ENCODE data around the gene SSBP3.

SSBP3 gene

DNA sequence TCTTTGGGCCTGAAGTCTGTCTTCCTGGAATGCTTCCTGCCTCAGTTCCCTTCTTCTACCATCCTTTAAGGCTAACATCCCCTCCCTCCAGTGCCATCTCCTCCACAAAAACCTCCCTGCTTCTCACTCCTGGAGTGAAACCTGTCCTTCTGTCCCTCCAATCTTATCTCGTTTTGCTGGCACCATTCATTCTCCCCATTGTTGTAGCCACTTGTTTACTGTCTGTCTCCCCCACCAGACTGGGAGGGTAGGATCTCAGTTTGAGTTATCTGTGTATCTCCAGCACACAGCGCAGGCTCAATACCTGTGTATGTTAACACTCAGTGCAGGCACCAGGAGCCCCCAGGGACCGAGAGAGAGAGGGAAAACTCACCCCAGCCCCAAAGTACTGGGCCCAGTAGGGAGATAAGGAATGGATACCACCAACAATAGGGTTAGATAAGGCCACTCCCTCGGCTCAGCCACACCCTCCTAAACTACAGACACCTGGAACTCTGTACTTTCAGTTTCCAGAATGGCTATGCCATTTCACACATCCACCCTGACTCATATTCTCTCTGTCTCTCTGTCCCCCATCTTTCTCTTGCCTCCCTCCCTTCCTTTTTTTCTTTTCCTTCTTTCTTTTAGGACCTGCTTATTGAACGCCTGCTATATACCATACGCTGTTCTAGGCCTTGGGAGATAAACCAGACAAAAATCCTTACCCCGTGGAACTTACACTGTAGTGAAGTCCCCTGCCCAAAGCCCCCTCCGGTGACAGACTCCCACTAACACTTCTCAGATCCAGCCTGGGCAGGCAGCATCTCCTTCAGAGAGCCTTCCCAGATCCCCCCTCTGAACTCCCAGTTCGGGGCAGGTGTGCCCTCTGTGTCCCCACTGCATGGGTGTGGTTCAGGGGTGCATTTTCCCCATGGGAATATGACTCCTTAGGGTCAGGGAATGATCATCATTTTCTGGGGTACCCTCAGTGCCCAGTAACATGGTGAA, 3.3 kb upstream of the SSBP3 start:
- DNase-seq: no peak

DNA sequence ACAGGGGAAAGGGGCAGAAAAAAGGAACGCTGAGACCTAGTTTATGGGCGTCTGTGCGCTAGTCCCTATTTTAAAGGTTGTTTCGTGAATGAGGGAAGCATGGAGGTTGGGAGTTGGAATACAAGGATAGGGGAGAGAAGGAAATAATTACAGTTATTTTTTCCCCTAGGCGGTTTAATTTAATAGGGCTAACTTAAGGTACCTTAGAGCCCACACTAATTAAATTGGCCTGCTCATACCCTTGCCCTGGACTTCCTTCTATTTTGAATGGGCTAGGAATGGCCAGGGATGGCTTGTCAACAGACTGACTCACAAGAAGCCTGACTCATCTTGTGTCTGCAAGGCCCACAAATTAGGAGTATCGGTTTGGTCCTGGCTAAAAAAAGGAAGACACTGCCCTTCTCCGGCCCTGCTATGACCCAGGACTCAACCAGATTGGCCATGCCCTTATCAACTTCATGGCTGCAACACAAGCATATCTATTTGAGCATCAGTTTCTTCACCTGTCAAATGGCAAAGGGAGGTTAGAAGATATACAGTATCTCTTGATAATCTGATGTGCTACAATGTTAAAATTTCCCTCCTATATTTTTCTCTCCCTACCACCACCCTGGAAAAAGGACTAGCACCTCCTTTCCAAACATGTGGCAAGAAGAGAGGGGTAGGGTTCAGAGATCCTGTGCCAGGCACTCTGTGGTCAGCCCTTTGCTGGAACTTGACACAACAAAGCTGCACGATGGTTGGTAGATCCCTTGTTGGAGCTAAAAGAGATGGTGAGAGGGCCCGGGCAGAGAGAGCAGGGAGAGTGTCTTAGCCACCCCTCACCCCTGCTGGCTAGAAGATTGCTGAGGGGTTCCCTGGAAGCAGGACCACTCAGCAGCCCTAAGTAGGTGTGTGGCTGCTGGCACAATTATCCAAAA, 2.2 kb upstream of the SSBP3 start:
- peak; percentile 90 for DNase-seq

- DNase-seq: peak; percentile 93
These were observed 1.4 kb upstream of the SSBP3 start for GRCh38 chr1:54407404-54408146.

DNA sequence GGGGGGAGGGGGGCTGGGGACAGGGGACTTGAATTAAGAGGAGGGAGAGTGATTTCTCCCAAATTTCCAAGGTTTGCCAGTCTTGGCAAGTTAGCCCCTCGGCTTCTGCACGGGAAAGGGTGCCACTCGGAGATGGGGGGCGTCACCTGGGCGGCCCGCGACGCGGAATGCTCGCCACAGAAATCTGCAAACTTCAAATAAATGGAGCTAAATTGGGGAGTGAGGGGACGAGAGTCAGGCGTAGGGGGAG, 885 bp upstream of the SSBP3 start:
- no peak for DNase-seq

GRCh38 chr1:54405898-54406293, 298 bp downstream of the SSBP3 start:
- DNase-seq: no peak

GRCh38 chr1:54404939-54405897, 976 bp downstream of the SSBP3 start:
- DNase-seq: peak; percentile 26

DNA sequence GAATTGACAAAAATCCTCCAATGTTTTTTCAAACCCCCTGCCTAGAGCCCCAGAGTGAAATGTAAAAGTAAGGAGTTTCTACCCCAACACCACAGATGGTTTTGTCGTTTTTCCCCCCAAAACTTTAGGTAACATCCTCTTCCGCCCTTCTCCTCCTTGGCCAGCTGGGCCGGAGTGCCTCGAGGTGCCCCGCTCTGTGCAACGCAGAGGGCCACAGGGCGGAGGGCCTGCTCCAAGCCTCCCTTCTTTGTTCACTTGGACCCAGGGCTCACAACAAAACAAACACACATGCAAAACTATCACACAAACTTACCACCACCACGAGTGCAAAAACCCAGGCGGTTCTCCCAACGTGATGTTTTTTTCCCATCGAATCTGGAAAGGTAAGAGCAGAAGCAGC, 1.9 kb downstream of the SSBP3 start:
- DNase-seq: no peak

GRCh38 chr1:54403808-54404261, 2.4 kb downstream of the SSBP3 start:
- DNase-seq: peak; percentile 71

DNA sequence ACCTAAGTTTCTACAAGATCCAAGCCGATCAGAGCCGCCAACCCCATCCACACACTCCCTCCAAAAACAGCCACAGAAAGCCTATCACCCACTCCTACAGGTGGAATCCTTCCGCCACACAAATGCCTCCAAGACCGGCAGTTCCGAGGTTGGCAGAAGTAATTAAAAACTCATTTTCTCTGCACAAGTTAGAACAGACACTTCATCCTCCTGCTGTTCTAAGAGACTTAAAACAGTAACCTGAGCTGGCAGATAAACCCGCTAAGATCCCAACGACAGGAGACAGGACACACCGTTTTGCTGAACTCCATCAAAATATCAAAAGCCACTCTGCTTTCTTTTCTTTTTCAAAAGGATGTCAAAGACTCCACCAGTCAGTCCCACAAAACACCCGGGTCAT, 2.8 kb downstream of the SSBP3 start:
- DNase-seq: no peak

GRCh38 chr1:54402896-54403295, 3.3 kb downstream of the SSBP3 start:
- DNase-seq: no peak

DNA sequence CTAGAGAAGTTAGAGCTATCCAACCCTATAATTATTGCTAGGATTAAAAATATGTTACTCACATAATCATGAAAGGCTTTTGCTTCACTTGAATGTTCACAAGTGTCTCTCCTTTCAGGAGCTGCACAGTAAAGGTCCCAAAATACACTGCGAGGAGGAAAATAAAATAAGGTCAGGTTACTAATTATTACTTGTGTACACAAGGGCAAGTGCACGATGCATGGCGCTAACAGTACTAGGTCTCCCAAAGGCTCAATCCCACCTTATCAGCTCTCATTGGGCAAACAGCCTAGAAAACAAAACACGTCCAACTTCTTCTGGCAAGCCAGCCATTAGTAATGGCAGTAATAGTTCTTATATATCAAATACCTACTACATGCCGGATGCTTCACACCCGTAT, 4.4 kb downstream of the SSBP3 start:
- DNase-seq: no peak

- DNase-seq: no peak
These were observed 5.9 kb downstream of the SSBP3 start for GRCh38 chr1:54400329-54400728.

GRCh38 chr1:54399765-54400164, 6.4 kb downstream of the SSBP3 start:
- no peak for DNase-seq

DNA sequence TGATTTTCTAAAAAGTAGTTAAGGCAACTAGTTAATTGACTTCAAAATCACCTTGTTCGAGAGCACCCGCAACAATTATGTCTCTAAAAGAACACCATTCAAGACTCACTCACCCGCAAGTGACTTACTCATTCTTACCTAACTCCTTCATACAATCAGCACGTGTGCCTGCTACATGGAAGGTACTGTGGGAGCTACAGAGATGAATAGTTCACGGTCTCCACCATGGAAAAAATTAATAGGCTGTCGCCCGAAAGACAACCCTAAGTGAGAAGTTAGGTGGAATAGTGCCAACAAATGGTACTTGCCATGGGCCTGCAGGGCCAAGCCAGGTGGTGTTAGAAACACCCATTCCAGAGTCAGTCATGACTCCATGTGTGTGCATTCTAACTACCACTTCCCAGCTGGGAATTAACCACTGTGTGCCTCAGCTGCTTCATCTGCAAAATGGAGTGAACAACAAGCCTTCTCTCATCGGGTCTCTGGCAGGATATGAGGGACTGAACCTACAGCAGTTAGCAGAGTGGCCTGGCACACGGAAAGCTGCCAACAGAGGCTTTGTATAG, 7.1 kb downstream of the SSBP3 start:
- no peak for DNase-seq

DNA sequence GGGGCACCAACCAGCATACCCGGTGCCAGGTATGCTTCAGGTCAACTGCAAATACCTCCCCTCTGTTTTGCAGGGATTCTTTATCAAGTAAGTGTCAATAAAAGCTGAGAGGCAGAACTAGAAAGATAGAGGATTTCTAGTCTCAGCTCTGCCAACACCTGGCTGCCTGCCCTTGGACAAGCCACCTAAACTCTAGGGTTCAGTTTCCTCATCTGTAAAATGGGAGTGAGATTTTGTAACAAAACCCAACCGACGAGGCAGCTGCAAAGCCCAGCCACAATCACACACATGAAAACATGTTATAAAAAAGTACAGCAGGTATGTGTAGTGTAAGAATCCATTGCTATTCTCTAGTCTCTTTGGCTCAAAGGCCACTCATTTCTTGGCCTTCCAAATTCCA, 8.2 kb downstream of the SSBP3 start:
- no peak for DNase-seq

DNA sequence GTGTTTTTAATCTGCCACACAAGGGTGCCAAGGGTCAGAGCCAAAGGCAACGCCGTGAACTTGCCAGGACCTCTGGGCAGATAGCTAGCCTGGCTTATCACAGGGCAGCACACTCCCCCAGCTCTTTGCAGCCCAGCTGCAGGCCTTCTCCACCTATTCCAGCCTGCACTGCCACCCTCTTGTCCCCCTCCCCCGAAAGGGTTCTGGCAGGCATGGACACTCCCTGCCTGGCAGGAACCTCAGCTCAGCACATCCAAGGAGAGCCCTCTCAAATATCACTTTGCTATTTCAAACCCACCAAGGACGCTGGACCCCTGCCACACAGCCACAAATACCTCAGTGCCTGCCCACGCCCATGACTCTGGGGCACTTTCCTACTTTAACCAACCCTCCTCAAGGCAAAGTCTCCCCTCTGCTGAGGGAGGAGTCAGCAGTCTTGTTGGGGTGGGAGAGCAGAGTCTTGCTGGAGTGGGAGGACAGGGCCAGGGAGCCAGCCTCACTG, 9.1 kb downstream of the SSBP3 start:
- no peak for DNase-seq

GRCh38 chr1:54396261-54396933, 9.8 kb downstream of the SSBP3 start:
- DNase-seq: no peak

DNA sequence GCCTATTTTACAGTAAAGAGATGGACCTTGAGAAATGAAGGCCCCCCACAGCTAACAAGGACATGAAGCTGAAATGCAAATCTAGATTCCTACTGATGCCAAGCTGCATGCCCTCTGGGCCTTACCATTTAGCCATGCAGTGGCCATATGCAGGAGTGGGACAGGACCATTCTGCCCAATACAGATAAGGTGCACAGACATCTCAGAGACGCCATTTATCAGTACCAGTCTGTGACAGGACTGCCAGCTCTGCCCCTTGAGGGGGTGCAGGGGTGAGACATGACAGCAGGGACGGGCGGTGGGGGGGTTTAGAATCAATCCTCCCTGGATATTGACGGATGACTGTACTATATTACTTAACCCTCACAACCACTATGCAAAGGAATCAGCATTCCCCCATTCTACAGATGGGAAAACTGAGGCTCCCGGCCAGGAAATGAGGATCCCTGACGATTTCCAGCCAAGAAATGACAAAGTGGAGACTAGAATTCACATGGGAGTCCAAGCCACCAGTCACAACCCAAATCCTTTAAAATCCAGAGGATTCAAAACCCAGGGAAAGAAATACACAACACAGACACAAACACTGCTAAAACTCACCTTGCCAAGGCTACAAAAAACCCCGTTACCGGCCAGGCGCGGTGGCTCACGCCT, 10.8 kb downstream of the SSBP3 start:
- no peak for DNase-seq

DNA sequence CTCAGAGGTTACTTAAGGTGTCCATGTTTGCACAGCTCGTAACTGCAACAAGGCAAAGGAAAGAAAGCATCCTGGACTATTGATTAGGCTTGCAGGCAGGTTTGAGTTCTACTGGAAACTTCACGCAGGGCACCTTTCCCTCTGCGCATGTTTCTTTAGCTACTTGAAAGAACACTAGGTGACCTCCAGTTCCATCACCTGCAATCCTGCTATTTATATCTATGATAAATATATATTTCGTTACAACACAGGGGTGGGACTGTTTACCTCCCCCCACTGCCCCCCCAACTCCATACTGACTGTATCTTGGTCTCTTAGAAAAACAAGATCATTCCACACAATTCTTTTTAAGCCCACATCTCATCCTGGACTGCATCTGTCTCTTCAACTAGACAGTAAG, 12.1 kb downstream of the SSBP3 start:
- no peak for DNase-seq

DNA sequence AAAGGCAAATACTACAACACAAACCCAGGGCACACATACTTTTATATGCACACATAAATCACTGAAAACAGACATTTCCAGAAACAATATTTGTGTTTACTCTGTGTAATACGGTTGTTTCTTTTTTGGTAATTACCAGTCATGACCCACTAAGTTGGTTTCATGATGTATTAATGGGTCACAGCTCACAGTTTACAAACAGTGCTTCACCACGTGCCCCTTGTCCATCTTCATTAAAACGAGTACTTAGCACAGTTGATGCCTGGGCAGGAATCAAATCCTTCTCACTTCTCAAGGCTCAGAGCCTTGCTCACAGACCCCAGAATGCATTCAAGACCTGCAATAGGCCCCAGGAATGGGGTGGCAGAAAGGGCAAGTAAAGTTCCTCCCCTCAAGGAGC, 13.8 kb downstream of the SSBP3 start:
- DNase-seq: no peak

Data from fibroblast of skin of back (primary cell).